ENCODE data around the gene GPC6.
A peak's percentile ranks its signal among the peaks of the same experiment; 100 is the strongest.

The GPC6 gene

DNA sequence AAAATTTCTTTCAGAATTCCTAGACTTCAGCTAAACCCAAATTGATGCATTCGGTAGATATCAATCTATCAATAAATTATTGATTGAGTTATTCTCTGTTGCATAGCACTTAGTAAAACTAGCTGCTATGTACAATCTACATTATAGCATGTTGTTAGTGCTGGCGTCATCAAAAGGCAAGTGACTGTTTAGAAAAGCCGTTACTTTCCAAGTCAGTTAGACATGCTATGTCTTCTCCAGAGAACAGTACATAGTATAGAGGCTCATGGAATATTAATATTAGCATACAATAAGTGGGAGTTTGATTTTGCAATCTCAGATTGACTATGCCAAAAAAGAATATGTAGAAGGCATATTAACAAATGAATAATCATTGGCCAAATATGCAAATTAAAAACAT lies 1087.3 kb downstream of the GPC6 start:
- no peak for DNase-seq

DNA sequence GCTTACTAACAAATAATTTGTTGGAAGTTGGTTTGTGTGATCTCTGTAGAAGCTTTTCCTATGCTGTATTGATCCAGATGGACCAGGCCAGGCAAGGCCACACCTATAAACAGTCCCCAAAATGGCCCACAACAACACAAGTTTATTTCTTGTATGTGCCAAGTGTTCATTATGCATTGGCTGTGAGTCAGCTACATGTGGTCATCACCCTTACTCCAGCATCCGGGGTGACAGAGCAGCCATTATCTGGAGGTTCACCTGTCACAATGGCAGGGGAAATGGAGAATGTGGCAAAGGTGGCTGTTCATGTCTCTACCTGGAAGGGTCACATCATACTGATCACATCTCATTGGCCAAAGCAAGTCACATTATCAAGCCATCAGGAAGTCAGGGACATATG lies 1088.6 kb downstream of the GPC6 start:
- DNase-seq, result peak in 1 of 5 experiments; percentile 33

DNA sequence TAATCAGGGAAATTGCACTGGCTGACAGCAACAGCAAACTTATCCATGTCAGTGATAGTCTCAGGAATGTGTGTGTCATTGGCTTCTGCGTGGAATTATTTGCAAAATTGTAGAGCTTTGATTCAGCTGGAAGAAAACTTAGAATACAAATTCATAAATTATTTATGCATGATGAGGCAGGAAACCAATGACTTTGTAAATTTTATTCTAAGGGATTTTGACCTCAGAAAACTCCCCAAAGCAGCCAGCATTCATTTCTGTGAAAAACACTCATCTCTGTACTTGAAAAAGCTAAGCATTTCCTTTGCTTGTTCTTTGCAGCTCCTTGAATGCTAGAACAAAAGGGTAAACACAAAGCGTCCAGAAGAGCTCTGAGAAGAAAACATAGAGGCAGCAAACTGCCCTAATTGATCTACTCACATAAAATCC lies 1090.5 kb downstream of the GPC6 start:
- peak in 1 of 5 experiments; percentile 90 for DNase-seq

DNA sequence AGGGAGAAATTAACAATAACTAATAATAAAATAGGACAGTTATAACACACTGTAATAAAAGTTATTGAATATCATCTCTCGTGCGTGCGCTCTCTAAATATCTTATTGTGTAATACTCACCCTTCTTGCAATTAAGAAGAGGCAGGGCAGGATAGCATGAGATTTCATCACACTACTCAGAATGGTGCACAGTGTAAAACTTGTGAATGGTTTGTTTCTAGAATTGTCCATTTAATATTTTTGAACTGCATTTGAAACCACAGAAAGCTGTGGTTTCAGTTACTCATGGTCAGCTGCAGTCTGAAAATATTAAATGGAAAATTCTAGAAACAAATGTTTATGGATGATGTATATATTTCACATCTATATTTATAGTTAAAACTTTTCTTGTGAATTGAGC lies 1091.8 kb downstream of the GPC6 start:
- DNase-seq, result no peak

DNA sequence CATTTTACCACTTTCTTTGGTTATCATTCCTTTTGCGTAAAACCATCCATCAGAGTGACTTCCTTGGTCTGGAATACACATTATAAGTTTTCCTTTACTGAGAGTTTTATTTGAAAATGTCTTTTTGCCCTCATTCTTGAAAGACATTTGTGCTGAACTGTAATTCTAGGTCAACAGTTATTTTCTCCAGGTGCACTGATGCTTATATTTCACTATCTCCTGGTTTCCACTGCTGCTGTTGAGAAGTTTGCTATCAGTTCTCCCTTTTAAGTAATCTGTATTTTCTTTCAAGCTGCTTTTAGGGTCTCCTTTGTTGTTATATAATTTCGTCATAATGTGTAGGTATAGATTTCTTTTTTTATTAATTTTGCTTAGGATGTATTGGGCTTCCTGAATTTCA lies 1092.9 kb downstream of the GPC6 start:
- DNase-seq, result no peak

DNA sequence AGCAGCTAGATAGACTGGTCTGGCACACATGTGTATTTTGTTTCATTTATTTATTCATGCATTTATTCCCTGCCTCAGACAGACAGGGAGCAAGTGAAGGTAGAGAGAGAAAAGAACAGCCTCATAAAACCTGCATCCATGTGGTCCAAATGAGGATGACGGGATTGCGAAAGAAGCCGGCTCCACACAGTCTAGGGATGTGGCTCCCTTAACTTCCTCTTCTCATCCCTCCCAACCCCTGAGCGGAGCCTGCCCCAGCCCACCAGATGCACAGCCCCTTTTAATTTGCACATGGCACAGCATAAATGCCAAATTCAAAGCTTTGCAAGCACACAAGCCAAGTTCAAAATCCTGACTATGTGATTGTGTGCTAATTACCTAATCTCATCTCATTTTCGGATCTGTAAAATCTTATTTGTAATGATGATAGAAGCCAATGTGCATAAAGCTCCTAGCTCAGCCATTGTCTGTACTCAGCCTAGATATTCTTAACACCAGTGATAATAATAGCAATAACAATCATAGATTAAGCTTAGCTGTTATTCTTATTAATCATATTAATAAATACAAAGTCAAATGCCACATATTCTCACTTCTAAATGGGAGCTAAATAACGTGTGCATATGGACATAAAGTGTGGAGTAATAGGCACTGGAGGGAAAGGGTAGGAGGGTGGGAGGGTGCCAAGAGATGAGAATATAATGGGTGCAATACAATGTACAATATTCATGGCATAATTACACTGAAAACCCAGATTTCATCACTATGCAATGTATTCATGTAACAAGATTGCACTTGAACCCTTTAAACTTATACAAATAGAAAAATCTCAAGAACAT lies 1096.5 kb downstream of the GPC6 start:
- no peak for DNase-seq

DNA sequence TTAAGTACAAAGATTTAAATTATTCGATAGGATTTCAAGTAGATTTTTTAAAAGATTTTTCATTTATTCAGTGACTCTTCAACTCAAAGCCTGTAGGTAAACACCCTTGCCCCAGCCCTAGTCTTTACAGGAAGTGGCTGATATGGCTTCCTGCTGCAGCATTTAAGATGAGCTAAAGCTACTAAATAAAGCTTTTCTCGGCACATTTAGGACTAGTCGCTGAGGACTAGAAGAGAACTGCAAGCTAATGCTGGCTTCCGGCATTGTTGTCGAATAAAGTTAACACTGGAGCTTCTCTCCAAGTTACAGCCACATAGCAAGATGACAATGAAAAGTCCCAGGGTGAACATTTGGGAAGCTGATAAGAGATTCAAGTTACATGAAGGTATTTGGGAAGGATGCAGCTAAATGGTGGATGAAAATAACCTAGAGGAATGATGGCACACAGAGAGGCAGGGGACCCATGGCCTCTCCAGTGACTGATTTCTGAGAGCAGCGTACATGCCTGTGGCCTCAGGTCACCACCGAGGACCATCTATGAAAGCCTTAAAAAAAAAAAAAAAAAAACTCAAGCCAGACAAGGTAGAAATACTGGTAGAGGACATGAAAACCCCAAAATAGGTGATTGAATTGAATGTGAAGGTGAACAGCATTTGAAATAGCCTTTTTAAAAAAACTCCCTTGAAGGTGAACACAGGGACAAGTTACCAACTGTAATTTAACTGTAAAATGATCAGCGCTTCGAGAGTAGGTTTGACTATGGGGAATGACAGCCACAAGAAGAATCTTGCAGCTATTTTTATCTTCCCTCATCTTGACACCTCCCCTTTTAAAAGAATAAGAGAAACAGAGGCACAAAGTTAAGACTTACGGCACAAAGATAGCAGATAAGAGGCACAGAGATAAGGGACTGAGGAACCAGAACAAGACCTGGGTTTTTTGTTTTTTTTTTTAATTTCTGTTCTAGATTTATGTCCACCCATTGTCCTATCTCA lies 1097.5 kb downstream of the GPC6 start:
- peak in 2 of 5 experiments; percentile 41 to 94 for DNase-seq

DNA sequence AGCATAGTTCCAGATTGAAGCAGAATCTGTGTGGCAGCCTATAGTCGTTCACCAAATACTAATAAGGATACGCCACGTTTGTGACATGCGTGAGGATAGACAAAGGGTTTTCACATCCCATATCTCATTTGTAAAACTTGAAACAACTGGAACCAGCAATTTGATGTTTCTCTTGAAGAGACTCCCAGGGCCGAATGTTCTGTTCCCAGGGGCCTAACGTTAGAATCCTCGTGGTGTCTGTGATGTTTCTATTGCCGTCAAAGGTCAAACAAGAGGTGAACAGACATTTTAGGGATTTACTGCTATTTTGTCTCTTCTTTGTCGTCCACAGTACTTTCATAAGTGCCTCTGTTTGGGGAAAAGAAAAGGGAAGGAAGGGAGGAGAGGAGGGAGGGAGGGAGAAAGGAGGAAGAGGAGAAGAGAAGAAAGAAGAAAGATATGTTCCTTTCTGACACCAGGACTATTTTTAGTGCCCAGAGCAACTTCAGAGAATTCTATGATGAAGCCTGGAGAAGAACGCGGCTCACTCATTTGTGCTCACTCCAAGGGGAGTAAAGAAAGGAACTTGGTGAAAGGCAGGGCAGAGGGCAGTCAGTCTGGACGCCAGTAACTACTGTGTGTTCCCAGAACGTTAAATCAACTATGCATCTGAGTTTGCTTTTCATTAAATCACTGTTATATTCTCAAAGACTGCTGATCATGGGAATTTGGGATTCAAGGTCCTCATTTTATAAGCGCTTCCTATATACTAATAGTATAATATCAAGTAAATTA lies 1098.3 kb downstream of the GPC6 start:
- DNase-seq, result no peak

DNA sequence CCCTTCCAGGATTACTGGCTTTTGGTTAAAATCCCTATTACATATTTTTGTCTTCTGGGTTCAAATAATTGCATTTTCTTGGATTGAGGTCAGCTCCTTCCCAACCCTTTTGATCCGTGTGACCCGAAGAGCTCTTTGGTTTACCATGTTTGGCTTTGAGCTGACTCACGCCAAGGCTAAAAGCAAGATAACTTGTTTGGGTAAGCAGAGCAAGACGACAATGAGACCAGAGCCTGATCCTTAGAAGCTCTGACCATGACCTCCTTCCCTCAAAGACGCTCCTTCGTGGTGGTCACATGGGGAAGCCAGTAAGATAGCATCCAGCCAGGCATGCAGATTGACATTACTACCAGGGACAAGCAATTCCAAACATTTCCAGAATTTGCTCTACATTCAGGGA lies 1099.0 kb downstream of the GPC6 start:
- no peak for DNase-seq

DNA sequence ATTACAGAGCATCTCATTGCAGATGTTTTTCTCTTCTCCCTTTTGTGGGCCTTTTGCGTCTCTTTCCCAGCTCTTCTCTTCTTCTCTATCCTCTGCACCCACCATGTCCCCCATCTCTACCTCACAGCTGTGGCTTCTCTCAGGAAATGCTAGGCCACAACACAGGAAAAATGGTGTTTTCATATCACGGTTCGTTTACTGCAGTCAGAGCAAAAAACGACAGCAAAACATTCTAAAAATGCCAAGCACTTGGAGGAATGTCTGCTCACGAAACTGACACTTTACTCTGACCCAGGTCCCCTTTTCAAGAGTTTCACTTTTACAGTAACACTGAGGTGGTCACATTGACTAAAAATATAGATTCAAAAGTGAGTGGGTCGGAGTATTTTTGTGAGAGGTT lies 1100.7 kb downstream of the GPC6 start:
- peak in 1 of 5 experiments; percentile 86 for DNase-seq

DNA sequence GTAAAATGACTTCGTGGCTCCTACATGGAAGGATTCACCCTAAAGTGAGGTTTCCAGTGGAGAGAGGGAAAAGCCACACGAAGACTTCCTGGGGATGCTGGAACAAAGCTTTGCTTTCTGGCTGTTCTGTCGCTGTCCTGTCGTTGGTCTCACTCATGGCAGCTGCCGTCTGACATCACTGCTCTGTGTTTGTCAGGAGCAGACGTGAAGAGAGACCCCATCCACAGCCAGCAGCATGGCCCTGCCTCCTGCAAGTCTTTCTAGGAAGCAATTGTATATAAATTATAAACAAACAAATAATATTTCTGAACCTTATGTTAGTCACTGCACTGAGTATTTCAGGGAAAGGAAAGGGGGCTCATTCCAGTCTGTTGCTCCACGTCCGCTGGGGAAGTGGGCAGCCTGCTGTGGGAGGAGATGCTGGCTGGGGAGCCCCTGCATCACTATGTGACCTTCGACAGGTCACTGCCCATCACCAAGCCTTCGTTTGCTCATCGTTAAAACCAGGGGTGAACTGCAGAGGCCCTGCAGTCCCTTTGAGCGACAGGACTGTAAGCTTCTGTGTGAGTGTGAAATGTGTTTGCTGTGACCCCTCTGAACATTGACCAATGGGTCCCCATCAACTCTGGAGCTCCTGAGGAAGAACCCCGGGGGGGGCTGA lies 1101.9 kb downstream of the GPC6 start:
- no peak for DNase-seq

DNA sequence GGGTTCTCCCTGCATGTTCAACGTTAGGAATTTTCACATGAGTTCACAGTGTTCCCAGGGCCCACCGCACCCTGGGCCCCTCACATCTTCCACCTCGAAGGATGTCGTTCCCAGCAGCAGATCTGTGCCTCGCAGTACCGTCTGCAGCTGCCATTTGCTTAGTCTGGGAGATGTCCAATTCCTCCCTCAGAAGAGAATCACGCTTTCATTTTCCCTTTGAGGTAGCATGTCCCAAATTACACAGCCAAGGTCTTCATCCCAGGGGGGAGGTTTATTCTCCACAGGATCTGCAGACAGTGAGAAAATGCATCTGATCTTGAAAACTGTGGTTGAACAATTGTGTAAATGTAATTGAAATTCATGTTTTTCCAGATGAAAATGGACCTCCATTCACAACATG lies 1102.7 kb downstream of the GPC6 start:
- DNase-seq, result no peak

DNA sequence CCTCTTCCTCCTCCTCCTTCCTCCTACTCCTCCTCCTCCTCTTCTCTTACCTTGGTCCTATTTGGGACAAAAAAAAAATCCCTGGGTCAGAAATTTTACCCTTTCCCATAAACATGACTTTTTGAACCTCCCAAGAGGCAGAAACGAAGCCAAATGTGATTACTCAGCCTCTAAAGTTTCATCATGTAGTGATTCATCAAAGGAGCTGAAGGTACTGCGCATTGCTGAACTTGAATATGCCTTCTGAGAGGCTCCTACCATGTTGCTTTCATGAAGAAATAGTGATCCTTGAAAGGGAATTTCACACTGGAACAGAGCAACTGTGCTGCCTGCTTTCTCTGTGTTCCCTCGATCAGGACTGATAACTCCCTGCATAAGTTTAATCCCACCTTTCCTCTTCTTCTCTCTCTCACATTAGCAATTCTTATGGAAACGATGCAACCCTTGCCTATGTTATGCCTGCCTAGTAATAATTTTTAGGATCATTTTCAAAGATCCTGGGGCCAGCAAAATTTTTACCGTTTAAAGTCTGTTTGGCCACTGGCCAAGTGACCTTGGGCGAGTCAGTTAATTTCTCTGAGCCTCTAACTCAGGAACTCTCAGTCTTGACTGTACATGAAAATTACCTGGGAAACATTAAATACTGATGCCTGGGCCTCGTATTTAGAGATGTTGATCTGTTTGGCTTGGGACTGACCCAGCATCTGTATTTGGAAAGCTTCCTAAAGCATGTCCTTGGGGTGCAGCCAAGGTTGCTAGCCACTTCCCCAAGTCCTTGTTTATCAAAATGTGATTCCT lies 1103.3 kb downstream of the GPC6 start:
- peak in 1 of 5 experiments; percentile 44 for DNase-seq

DNA sequence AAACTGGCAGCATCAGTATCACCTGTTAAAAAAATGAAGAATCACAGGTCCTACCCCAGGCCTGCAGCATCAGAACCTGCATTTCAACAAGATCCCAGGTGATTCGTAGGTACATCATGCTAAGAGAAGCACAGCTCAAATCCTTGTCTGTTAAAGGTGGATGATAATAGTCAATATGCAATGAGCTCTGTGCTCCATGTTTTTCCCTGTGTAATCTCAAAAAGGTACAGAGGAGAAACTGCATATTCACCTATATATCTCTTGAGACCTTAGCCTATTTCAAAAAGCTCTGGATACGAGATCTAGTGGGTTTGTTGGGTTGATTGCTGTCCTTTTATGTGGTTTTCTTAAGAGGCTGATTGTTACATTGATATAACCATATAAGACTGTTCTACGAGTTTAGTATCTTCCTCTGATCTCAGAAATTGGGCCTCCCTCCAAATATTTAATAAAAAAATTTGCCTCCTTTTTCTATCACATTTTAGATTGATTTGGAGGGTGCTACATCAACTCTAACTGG lies 1104.0 kb downstream of the GPC6 start:
- peak in 2 of 5 experiments; percentile 49 to 82 for DNase-seq

DNA sequence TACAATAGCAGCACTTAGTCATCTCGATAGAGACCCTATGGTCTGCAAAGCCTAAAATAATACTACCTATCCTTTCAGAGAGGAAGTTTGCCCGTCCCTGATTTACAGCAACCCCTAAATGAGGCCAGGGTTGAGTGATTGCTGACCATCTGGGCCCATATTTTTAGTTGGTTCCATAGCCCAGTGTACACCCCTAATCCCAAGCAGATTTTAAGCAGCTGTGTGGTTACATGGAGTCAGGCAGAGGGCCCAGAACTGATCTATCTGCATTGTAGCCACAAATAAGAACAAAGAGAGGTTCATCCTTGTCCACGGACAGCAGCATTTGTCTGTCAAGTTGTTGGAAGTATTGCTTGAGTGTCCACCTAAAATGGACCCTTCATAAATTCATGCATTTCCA lies 1104.7 kb downstream of the GPC6 start:
- no peak for DNase-seq

DNA sequence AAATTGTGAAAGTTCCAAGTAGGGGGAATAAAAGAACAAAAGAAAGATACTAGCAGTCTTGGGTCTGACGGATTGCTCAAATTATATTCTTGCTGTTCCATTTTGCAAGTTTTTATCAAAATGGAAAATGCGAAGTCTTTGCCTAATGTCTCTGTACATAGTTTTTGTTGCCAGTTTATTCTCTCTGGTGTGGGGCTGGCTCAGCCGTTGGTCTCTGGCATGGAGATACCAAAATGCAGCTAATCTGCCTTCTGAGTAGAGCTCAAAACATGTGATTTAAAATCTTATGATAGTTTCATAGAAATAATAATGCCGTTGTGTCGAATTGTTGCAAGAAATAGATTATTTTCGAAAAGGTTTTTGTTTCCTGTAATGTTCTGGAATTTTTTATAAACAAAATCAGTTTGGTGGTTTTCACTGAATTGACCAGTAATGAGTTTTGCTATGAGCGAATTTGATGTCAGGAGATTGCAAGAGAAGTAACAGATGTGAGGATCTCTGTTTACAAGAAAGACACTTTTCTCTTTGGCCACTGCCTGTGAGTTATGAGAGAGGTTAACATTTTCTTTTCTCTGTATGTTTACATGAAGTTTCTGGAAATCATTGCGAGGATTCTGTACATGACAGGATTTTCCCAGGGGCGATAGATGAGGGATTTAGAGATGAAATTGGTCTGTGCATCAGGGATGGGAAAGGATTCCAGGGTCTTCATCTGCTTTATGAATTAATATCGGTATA lies 1105.9 kb downstream of the GPC6 start:
- DNase-seq, result no peak

DNA sequence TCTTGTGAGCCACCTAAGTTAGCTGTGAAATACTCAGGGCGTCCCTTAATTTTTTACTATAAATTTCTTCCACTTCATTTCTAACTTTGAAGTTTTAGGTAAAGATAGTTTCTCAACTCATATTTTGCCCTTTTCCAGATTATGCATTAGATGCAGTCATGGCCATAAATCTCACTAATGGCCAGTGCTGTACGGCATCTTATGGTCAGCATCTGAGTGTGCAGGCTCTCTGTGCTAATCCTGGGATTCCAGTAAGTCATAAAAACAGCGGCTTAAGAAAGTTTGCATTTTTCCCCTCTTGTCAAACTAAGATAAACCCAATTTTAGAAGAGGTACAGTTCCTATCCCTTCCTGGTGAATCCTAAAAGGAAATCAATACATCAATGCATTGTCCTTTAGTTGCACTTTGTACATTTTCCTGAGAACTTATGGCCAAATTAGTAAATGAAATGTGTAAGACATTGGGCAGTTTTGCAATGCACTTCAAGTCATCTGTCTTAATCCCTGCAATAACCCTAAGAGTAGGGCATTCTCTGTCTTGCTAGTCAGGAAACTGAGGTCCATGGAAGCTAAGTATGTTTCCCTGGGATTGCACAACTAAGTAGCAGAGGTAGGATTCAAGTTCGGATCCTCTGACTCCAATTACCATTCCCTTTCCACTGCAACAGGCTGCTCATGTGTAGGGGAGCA lies 1106.7 kb downstream of the GPC6 start:
- no peak for DNase-seq

DNA sequence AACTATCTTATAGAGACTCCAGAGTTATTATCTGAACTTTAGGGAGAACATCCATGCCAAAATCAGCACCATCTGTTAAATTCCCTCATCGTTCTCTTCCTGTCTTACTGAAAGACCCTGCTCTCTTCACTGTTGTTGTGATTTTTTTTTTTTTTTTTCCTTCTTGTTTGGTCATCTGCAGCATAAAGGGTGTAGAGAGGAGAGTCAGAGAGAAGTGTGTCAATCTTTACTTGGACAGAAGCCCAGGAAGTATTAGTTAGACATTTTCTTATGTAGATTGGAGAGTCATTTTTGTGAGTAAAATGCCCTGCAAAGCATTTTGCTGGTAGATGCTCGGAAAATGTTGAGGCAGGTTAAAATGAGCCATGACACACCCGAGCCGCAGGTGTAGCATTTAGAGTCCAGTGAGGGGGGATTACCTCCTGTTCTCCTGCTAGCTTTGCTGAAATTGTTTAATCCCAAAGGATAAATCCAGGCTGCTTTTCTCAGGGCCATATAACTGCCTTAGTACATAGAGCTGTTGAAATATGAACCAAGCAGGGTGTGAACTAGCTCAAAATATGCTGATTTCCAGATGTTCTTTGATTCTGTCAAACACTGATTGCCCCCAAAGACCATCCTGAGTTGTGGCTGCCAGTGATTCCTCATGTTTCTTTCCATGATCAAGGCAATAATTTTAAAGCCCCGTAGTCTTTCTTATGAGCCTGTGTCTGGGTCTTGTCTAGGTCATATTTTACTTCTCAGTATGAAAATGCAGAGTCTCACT lies 1109.3 kb downstream of the GPC6 start:
- no peak for DNase-seq
